ENCODE measurements around the gene KCP.

Gene KCP

GRCh38 chr7:128906766-128907559 is 3.5 kb downstream of the KCP start:
- no peak for DNase-seq (ENCODE audit: low read depth in 2 of 2)

GRCh38 chr7:128906001-128906765 is 4.3 kb downstream of the KCP start:
- DNase-seq (ENCODE audit: low read depth in 2 of 2): no peak

GRCh38 chr7:128904381-128905197 is 5.9 kb downstream of the KCP start:
- no peak for DNase-seq (ENCODE audit: low read depth in 2 of 2)

- DNase-seq (ENCODE audit: low read depth in 2 of 2): no peak
Observed at GRCh38 chr7:128903621-128904361, 6.7 kb downstream of the KCP start.

- no peak for DNase-seq (ENCODE audit: low read depth in 2 of 2)
Observed at GRCh38 chr7:128902761-128903585, 7.5 kb downstream of the KCP start.

GRCh38 chr7:128900237-128900636 is 10.3 kb downstream of the KCP start:
- no peak for DNase-seq (ENCODE audit: low read depth in 2 of 2)

- no peak for DNase-seq (ENCODE audit: low read depth in 2 of 2)
Observed at GRCh38 chr7:128899392-128899791, 11.1 kb downstream of the KCP start.

- DNase-seq (ENCODE audit: low read depth in 2 of 2): no peak
Observed at GRCh38 chr7:128895320-128895719, 15.2 kb downstream of the KCP start.

GRCh38 chr7:128894101-128894440 is 16.4 kb downstream of the KCP start:
- no peak for DNase-seq (ENCODE audit: low read depth in 2 of 2)

GRCh38 chr7:128893251-128894100 is 17.0 kb downstream of the KCP start:
- DNase-seq (ENCODE audit: low read depth in 2 of 2): no peak

- DNase-seq (ENCODE audit: low read depth in 2 of 2): no peak
Observed at GRCh38 chr7:128892521-128893250, 17.8 kb downstream of the KCP start.

GRCh38 chr7:128891942-128892269 is 18.6 kb downstream of the KCP start:
- DNase-seq (ENCODE audit: low read depth in 2 of 2): no peak

GRCh38 chr7:128891110-128891941 is 19.2 kb downstream of the KCP start:
- no peak for DNase-seq (ENCODE audit: low read depth in 2 of 2)

- no peak for DNase-seq (ENCODE audit: low read depth in 2 of 2)
Observed at GRCh38 chr7:128890306-128891109, 20.0 kb downstream of the KCP start.

GRCh38 chr7:128889121-128889520 is 21.4 kb downstream of the KCP start:
- DNase-seq (ENCODE audit: low read depth in 2 of 2): no peak

- DNase-seq (ENCODE audit: low read depth in 2 of 2): no peak
Observed at GRCh38 chr7:128888756-128889095, 21.8 kb downstream of the KCP start.

GRCh38 chr7:128888039-128888755 is 22.3 kb downstream of the KCP start:
- DNase-seq (ENCODE audit: low read depth in 2 of 2): no peak

Measured in stimulated activated CD4-positive, alpha-beta T cell treated with anti-CD3 and anti-CD28 coated beads, Interleukin-1b, Interleukin-23, amount 100 ng/mL, for 1 hour (primary cell).